Hematopoietic multipotent progenitor cell (in vitro differentiated cells): ENCODE data around the gene LENG9. TPM values are rescaled to one million over a fixed set of nuclear protein-coding genes. Genes with fewer than 3 reads are reported as not detected.
"Not testable (repeated sequence)": the region's sequence is repeated elsewhere in the genome, so short reads cannot be mapped to it uniquely, and the experiment has no call there.

Experiments used
- DNase-seq, 3 donors: peaks; one replicate each; pipeline ENCODE4 v3.0.0-alpha.2; 2011 to 2015; ENCODE audit warnings: low read depth in 2 of 3, low spot score in 2 of 3
- total RNA-seq: library from RNA; depleted of rRNA; stranded (reverse); fragments of >200 nt; gene quantifications from one replicate; pipeline ENCODE4 v1.2.3, GENCODE V29; 2012

The LENG9 gene
- total RNA-seq, 1 donor, result 10.8 TPM

DNA sequence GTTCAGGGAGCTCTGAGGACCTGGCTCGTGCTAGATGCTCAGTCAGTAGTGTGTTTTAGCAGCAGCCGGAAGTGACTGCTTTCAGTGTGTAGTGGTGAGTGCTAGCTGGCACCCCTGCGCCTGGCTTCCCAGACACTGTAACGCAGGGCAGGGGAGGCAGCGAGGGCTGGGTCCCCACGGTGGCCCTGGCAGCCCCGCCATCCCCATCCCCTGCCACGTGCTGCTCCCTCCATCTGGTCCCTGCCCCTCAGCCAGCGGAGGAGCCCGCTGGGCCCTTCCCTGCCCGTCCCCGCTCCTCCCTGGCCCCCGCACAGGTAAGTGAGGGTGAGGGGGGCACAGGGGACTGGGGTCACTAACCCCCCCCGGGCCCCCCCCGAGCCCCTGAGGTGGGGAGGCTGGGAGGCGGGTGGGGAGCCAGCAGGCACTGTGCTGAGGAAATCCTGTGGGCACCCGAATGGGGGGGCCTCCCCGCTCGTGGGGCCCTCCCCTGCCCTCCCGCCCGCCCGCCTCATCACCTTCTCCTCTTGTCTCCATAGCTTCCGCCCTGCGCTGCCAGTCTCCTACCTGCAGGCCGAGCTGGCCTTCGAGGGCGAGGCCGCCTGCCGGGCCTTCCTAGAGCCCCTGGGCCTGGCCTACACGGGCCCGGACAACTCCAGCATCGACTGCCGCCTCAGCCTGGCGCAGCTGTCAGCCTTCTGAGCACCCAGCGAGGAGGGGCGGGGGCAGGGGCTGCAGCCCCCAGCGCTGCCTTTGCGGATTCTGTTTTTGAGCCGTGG lies 3.2 kb downstream of the LENG9 start:
- no peak for DNase-seq

- DNase-seq, result no peak
These were observed 4.0 kb downstream of the LENG9 start for GRCh38 chr19:54459282-54460229.

GRCh38 chr19:54458648-54459281 lies 4.8 kb downstream of the LENG9 start:
- DNase-seq, result no peak

DNA sequence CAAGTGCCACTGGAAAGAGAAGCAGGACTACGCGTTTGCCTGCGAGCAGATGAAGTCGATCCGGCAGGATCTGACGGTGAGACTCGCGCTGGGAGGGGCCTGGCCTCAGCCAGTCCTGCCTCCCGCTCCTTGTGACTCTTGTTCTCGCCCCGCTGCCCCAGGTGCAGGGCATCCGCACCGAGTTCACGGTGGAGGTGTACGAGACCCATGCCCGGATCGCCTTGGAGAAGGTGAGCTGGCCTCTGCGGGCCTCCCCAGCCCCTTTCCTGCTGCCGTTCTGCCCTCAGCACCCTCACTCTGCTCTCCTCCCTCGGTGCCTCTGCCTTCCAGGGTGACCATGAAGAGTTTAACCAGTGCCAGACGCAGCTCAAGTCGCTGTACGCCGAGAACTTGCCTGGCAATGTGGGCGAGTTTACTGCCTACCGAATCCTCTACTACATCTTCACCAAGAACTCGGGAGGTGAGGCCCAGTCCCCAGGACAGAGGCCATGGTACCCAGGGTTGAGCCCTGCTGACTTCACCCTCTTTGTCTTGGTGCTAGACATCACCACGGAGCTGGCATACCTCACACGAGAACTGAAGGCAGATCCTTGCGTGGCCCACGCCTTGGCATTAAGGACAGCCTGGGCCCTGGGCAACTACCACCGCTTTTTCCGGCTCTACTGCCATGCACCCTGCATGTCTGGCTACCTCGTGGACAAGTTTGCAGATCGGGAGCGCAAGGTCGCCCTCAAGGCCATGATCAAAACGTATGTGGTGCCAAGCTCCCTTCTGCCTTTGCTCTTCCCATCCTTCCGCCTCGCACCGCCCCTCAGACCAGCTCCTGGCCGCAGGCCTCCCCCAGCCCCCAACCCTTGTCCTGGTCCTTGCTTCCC lies 5.6 kb downstream of the LENG9 start:
- DNase-seq, result no peak

DNA sequence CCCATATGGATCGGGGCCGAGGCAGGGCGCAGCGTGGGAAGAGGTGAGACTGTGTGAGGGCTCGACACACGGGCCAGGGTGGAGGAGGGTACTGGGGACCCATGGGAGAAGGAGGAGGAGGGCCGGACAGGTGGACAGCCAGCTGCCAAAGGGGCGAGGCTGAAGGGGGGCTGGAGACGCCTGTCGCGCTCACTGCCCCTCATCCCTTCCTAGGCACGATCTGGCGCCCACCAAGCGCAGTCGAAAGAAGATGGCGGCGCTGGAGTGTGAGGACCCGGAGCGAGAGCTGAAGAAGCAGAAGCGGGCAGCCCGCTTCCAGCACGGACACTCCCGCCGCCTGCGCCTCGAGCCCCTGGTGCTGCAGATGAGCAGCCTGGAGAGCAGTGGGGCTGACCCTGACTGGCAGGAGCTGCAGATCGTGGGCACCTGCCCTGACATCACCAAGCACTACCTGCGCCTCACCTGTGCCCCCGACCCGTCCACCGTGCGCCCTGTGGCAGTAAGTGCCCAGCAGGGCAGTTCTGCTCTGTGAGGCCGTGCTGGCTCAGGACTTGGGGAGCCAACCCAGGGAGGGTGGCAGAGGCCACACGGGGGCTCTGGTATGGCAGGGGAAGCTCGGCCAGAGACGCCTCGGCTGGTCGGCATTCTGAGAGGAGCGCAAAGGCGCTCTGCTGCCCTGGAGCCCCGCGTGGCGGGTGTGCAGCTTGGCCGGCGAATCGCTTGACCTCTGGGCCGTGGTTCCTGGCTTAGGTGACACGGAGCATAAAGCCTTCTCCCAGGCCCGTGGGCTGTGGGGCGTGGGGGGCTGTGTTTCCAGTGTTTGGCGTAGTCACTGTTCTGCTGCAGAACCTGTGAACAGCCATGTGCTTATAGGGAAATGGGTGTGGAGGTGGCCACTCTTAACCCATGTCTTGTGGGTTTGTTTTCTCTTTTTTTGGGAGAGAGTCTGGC lies 6.9 kb downstream of the LENG9 start:
- no peak for DNase-seq

DNA sequence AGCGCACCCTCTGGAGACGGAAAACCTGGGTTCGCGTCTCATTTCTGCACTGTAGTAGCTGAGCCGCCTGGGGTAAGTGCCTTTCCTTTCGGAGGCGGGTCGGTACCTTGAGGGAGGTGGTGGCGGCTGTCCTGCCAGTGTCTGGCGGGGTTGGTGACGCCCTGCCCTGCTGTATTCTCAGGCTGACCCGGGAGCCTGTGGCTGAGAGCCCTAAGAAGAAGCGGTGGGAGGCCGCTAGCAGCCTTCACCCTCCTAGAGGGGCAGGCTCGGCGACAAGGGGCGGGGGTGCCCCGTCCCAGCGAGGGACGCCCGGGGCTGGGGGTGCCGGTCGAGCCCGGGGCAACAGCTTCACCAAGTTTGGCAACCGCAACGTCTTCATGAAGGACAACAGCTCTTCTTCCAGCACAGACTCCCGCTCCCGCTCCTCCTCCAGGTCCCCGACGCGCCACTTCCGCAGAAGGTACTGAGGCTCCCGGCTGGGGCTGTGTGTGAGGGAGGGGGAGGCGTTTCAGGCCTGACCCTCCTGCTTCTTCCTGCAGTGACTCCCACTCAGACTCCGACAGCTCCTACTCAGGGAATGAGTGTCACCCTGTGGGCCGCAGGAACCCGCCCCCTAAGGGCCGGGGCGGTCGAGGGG lies 7.7 kb downstream of the LENG9 start:
- no peak for DNase-seq

GRCh38 chr19:54454781-54455675 lies 8.6 kb downstream of the LENG9 start:
- no peak for DNase-seq

GRCh38 chr19:54453921-54454780 lies 9.4 kb downstream of the LENG9 start:
- DNase-seq, result no peak

DNA sequence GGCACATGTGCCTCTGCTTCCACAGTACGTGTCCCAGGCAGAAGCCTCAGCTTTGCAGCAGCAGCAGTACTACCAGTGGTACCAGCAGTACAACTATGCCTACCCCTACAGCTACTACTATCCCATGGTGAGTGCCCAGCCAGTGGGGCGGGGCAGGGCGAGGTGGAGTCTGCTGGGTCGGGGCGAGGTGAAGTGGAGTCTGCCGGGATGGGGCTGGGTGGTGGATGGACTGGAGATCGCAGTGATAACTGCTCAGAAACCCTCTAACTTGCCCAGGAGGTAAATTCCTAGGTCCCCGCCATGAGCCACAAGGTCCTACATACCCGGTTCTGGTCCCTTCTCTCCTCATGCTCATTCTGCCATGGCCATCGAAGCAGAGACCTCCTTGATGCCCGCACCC lies 11.0 kb downstream of the LENG9 start:
- no peak for DNase-seq

DNA sequence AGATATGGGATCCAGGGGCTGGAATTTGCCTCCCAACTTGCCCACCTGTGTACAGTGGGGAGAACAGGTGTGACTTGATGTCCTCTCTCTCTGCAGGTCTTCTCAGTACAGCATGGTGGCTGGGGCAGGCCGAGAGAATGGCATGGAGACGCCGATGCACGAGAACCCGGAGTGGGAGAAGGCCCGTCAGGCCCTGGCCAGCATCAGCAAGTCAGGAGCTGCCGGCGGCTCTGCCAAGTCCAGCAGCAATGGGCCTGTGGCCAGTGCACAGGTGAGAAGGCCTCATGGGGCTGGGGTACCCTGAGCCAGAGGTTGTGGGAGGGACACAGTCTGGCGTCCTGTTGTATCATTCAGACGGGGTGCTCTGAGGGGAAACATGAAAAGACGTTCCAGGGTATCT lies 11.6 kb downstream of the LENG9 start:
- DNase-seq, result no peak

- no peak for DNase-seq
These were observed 12.2 kb downstream of the LENG9 start for GRCh38 chr19:54451331-54451871.

DNA sequence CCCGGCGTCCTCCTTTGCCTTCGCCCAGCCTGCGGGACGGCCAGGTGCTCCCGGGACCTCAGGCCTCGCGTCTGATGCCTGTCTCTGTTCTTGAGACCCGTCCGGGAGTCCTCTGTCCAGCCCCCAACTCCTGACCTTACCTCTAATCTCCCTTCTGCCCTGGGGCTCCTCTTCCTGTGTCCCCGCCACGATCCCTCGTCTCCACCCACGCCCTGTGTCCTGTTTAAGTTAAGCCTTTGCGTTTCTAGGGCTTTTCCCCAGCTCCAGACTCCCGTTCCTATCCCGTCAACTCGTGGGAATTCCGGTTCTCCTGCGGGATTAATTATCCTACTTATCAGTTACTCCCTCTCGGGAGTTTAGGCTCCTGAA lies 13.9 kb downstream of the LENG9 start:
- DNase-seq, result no peak

DNA sequence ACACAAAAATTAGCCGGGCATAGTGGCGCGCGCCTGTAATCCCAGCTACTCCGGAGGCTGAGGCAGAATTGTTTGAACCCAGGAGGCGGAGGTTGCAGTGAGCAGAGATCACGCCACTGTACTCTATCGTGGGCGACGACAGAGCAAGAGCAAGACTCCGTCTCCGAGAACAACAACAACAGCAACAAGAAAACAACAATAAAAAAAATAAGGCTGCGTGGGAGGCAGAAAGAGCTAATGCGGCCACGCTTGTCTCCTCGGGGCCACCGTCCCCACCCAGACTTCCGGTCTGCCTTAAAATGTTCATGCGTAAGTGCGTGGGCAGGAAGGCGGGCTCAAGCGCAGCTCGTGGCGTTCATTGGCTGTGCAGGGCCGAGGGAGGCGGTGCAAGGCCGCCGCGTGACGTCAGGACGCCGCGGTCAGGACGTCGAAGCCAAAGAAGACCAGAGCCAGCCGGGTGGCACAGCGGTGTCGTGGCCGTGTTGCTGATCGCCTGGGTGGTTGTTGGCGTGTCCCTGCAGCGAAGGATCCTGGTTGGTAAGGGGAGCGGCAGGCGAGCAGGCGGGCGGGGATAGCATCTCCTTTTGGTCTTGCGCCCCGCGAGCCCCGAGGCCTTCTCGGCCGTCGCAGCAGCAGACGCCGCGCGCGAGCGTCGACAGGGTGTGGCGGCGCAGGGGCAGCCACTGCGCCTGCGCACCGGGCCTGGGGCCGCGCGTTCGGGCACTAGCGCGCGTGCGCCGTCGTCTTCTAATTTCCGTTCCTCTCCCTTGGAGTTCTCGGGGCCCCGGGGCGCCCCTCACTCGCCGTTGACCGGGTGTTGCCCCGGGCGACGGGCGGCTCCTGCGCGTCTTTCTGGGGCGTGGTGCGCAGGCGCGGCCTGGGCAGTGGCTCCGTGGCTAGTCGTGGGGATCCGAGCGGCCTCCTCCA lies 14.5 kb downstream of the LENG9 start, which contains the start of gene LENG8:
Gene LENG8 (plus strand): TSS at position 426 of the 927 bp plus-strand sequence. CDS start 2,146 bp downstream, outside the sequence.
- peak; percentile 98 to 99 (median 98) for DNase-seq

- peak; percentile 40 to 62 (median 45) for DNase-seq
These were observed 15.4 kb downstream of the LENG9 start for GRCh38 chr19:54448040-54448773.

DNA sequence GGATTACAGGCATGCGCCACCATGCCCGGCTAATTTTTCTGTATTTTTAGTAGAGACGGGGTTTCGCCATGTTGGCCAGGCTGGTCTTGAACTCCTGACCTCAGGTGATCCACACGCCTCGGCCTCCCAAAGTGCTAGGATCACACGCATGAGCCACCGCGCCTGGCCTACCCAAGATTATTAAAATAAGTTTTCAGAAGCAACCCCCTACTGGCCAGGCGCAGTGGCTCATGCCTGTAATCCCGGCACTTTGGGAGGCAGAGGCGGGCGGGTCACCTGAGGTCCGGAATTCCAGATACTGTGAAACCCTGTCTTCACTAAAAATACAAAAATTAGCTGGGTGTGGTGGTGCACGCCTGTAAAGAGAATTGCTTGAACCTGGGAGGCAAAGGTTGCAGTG lies 17.2 kb downstream of the LENG9 start:
- not testable (repeated sequence) for DNase-seq
